DOHH2 (cell line): ENCODE results near the gene SPACA1.

Experiments
- CTCF ChIP-seq: fragments of 200-600 bp; sonication (generic); IDR thresholded peaks from one replicate; pipeline ENCODE4 v1.5.1; 2014; ENCODE audit warnings: antibody characterized with exemption, mild to moderate bottlenecking, low read depth, low read length; ENCODE audit not compliant: poor library complexity, severe bottlenecking
- EZH2phosphoT487 ChIP-seq: fragments of 200-600 bp; sonication (generic); IDR thresholded peaks from 2 replicates; pipeline ENCODE4 v1.6.1; 2017; ENCODE audit warnings: borderline replicate concordance, mild to moderate bottlenecking, antibody characterized with exemption, low read length, moderate library complexity, mixed read lengths

- TF ChIP-seq CTCF = no peak
- no peak for TF ChIP-seq EZH2phosphoT487
Measured at GRCh38 chr6:88013015-88013414, 34.6 kb upstream of the SPACA1 start.
